ENCODE measurements around the gene KIF1A. TPM values are rescaled to one million over a fixed set of nuclear protein-coding genes. Genes with fewer than 3 reads are reported as not detected.

KIF1A gene
- total and polyA plus RNA-seq, 10 of the 15 experiments (the other 5 are each of a cell fraction or from before 2014, with no cell fraction given): 0.04 to 0.95 (median 0.06) TPM; not detected in 5

GRCh38 chr2:240724431-240724830, 95.6 kb downstream of the KIF1A start (continued):
- TF ChIP-seq E2F8 (IDR thresholded peaks at IDR 0.05; ENCODE audit: low read depth, partially characterized antibody) (no peak), PML (IDR thresholded peaks at IDR 0.05; ENCODE audit: low read length) (no peak)

DNA sequence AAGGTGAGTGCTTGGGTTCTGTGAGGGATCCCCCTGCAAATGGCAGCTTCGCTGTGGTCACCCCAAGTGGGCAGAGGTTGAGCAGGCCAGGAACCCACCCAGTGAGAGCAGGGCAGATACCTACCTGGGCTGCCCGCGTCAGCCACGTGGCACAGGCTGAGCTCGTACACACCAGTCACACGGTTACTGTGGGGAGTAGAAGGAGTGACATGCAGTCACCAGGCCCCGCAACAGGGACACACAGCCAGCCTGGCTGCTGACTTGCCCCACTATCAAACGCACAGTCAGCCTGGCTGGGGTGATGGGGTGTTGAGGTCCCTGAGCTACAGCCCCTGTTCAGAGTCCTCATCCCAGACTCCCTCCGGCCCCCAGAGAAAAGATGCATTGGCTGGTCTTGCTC, 96.2 kb downstream of the KIF1A start:
- CTCF ChIA-PET: no interaction called here
- RAD21 ChIA-PET (ENCODE audit: unreplicated experiment): no interaction called here
- no peaks in the 10 kb centered on the region for H3K9me3 ChIP-seq (replicated peaks; ENCODE audit: control insufficient read depth, insufficient read depth, low read length)
- FAIRE-seq (no peak), DNase-seq (ENCODE audit: low read depth, low spot score) (no peak), ATAC-seq (no peak)
- no peak overlapping the region for H3K27ac ChIP-seq (ENCODE audit: control insufficient read depth, insufficient read depth)
- in situ Hi-C loops (cut with MboI): no loop called here
- H3K4me2 ChIP-seq (ENCODE audit: control insufficient read depth, insufficient read depth): no peak overlapping the region
- no peaks in the 10 kb centered on the region for H3K4me1 ChIP-seq (ENCODE audit: control insufficient read depth, insufficient read depth, low read length)
- no peaks in the 10 kb centered on the region for H3K36me3 ChIP-seq (ENCODE audit: control insufficient read depth in 2 of 2, insufficient read depth in 2 of 2, low read length in 1 of 2)
- no TSS peak for BruUV-seq (replicated peaks)
- intact Hi-C loops (cut with micrococcal nuclease; ENCODE audit: unreplicated experiment): no loop called here
- SMC1A ChIA-PET (ENCODE audit: uncharacterized antibody, unreplicated experiment): no interaction called here
- H2AFZ ChIP-seq (ENCODE audit: control insufficient read depth, low read depth, low read length): no peak overlapping the region
- H3K27me3 ChIP-seq (replicated peaks in 1 of 2; ENCODE audit: control insufficient read depth in 2 of 2, insufficient read depth in 2 of 2, low read length in 1 of 2): no peaks in the 10 kb centered on the region; a peak in 1 of 4 replicates
- POLR2A ChIA-PET: no interaction called here
- 35% methylated on average over 9 of the region's 9 CpGs for WGBS (ENCODE audit: insufficient coverage, insufficient replicate concordance, low lambda C conversion rate, missing lambda C conversion rate)
- TF ChIP-seq CHD4 (IDR thresholded peaks at IDR 0.05): no peak
- TF ChIP-seq POU2F2 (IDR thresholded peaks at IDR 0.05; ENCODE audit: borderline replicate concordance, low read depth, low read length): no peak
- no peak for TF ChIP-seq ESRRA (IDR thresholded peaks at IDR 0.05; ENCODE audit: low read length)
- TF ChIP-seq RBBP5 (conservative IDR thresholded peaks at IDR 0.05): no peak
- TF ChIP-seq STAT1 (conservative IDR thresholded peaks at IDR 0.05): no peak
- TF ChIP-seq FOXM1 (IDR thresholded peaks at IDR 0.05; ENCODE audit: low read depth, low read length): no peak
- TF ChIP-seq RAD21 (IDR thresholded peaks at IDR 0.05; ENCODE audit: insufficient read depth, low read depth, low read length): no peak
- no peak for TF ChIP-seq IKZF1 (conservative IDR thresholded peaks at IDR 0.05)
- TF ChIP-seq SIX5 (IDR thresholded peaks at IDR 0.05; ENCODE audit: low read depth, low read length, severe bottlenecking): no peak
- H3K9ac ChIP-seq (ENCODE audit: control insufficient read depth, insufficient read depth, low read length): no peak overlapping the region
- H3K4me3 ChIP-seq: no peak overlapping the region
- H4K20me1 ChIP-seq (ENCODE audit: control insufficient read depth, insufficient read depth): no peaks in the 10 kb centered on the region
- H3K79me2 ChIP-seq (ENCODE audit: control insufficient read depth, insufficient read depth, low read length): no peaks in the 10 kb centered on the region
